ENCODE data around the gene PCBP4. TPM values are rescaled to one million over a fixed set of nuclear protein-coding genes. Genes with fewer than 3 reads are reported as not detected.

The PCBP4 gene
- total RNA-seq, 4 donors from 2014 or later: 39.7 to 261 (median 159) TPM

- Histone ChIP-seq H3K4me3 (no peak overlapping the region), H3K27ac (no peak overlapping the region), H3K27me3 (no peaks in the 10 kb centered on the region), H3K4me1 (peaks cover 0 to 22% of the 10 kb centered on the region in 2 donors), H3K36me3 (no peaks in the 10 kb centered on the region), H3K9me3 (no peaks in the 10 kb centered on the region)
- intact Hi-C loops (cut with DNase I; ENCODE audit: low total_unique reads): no loop called here
- DNase-seq: no peak
- TF ChIP-seq POLR2A (IDR thresholded peaks at IDR 0.05) (no peak), CTCF (IDR thresholded peaks at IDR 0.05) (no peak)
These were observed 3.5 kb upstream of the PCBP4 start for GRCh38 chr3:51970606-51971300.

- no peak for DNase-seq
- peaks cover 0 to 23% of the 10 kb centered on the region in 2 donors for H3K4me1 ChIP-seq
- H3K4me3 ChIP-seq: no peak overlapping the region
- no peak for TF ChIP-seq CTCF (IDR thresholded peaks at IDR 0.05)
- TF ChIP-seq POLR2A (IDR thresholded peaks at IDR 0.05): no peak
- no peaks in the 10 kb centered on the region for H3K9me3 ChIP-seq
- H3K36me3 ChIP-seq: no peaks in the 10 kb centered on the region
- H3K27ac ChIP-seq: no peak overlapping the region
- intact Hi-C loops (cut with DNase I; ENCODE audit: low total_unique reads): no loop called here
- no peaks in the 10 kb centered on the region for H3K27me3 ChIP-seq
These were observed 2.6 kb upstream of the PCBP4 start for GRCh38 chr3:51969841-51970240.

GRCh38 chr3:51968883-51969678, 1.8 kb upstream of the PCBP4 start:
- no peaks in the 10 kb centered on the region for H3K9me3 ChIP-seq
- H3K27me3 ChIP-seq: no peaks in the 10 kb centered on the region
- no peak for DNase-seq
- no peak for TF ChIP-seq CTCF (IDR thresholded peaks at IDR 0.05)
- intact Hi-C loops (cut with DNase I; ENCODE audit: low total_unique reads): no loop called here
- no peak overlapping the region for H3K27ac ChIP-seq
- H3K4me1 ChIP-seq: peaks cover 0 to 16% of the 10 kb centered on the region in 2 donors
- H3K4me3 ChIP-seq: no peak overlapping the region
- no peaks in the 10 kb centered on the region for H3K36me3 ChIP-seq

GRCh38 chr3:51968170-51968775, 1.0 kb upstream of the PCBP4 start:
- peak in 1 of 2 donors; percentile 48 for DNase-seq
- TF ChIP-seq POLR2A (IDR thresholded peaks at IDR 0.05): no peak
- TF ChIP-seq CTCF (IDR thresholded peaks at IDR 0.05): no peak

More at GRCh38 chr3:51968170-51968775, 1.0 kb upstream of the PCBP4 start:
- Histone ChIP-seq H3K27ac (peak overlapping the region; percentile 89 to 94), H3K36me3 (no peaks in the 10 kb centered on the region), H3K27me3 (no peaks in the 10 kb centered on the region), H3K4me1 (peaks cover 0 to 15% of the 10 kb centered on the region in 2 donors), H3K9me3 (no peaks in the 10 kb centered on the region), H3K4me3 (peak overlapping the region; percentile 46 to 80)
- intact Hi-C loops (cut with DNase I; ENCODE audit: low total_unique reads): no loop called here
